Kidney capillary endothelial cell (primary cell): ENCODE results near the gene REXO5.
"Not testable (repeated sequence)": the region's sequence is repeated elsewhere in the genome, so short reads cannot be mapped to it uniquely, and the experiment has no call there.

Experiments
- DNase-seq: peaks from one replicate; pipeline ENCODE4 v3.0.0-alpha.2; 2018; ENCODE audit warnings: low spot score

The REXO5 gene

DNA sequence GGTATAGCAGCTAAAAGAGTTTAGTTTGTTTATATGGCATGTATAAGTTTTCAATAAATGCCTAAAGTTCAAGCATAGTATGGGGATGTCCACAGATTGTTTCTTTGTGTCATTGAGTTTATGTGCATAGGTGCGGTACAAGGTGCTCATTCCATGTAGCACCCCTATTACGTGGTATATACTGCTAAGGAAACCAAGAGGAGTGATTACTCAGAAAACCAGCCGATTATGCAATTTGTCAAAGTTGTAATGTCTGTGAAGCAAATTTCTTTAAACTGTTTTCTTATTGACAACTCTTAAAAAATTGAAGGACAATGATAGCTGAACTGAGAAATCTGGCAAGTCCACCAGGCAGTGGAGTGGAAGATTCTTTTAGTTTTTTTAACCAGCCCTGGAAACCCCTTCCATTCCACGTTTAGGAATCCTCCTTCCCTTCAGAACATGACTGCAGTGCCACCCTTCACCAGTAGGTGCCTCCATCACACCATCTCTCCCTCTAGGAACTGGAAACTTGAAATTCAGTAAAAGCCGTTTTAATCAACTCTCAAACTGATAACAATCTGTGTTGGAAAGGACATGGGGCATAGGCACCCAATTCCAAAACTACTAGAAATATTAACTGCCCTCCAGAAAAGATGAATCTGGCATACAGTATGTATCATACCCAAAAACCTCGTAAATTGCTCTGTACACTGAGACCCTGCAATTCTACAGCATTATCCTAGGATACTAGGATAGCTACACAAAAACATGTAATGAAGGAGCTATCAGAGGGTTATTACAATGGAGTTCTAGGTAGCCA is 43.5 kb downstream of the REXO5 start:
- DNase-seq: peak; percentile 70

DNA sequence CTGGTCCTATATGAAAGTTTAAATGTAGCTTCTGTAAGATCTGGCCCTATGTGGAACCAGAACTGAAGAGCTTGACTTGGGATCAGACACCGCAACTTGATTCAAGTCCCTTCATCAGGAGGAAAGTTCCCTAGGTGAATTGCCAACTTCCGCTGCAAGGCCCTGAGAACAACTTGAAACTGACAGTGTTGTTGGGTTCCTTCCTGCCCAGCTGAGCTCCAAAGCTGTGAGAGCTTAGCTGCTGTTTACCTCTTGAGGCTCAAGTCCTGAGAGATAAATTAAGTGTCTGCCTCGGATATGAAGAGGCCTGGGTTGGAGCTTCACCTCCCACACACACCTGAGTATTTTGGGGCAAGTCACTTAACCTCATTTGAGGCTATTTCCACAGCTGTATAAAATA is 44.7 kb downstream of the REXO5 start:
- no peak for DNase-seq

DNA sequence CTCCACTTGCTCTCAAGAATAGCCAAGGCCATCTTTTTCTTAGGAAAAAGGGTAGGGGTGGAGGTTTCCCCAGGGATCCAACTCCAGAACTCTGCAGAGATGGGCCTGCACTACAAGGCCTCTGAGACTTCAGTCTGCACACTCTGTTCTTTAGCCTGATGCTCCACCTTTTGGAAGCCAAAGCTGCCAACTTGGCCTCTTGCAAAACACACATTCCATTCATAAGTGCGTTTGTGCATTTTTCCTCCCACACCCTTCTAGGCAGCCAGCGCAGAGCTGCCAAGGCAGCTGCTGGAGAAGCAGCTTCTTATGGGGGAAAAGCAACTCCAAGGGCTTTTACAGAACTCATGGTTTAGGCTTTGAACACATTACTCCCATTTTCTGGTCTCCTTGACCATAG is 45.3 kb downstream of the REXO5 start:
- no peak for DNase-seq

DNA sequence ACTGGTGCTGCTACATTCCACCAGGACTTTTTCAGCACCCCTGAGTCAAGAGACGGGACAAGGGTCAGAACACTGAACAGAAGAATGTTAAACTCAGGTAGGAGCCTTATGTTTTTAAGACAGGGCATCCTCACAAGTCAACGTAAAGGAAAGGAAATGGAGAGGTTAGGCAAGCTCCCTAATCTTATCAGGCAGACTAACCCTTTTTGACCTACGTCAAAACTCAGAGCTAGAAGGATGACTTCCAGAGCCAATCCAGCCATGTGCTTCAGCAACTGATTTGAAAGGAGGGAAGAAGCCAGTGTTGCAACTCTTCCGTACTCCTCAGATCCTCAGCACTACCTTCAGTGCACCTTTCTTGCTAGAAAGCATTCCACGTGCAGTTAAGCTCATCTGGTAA is 46.8 kb downstream of the REXO5 start:
- no peak for DNase-seq

DNA sequence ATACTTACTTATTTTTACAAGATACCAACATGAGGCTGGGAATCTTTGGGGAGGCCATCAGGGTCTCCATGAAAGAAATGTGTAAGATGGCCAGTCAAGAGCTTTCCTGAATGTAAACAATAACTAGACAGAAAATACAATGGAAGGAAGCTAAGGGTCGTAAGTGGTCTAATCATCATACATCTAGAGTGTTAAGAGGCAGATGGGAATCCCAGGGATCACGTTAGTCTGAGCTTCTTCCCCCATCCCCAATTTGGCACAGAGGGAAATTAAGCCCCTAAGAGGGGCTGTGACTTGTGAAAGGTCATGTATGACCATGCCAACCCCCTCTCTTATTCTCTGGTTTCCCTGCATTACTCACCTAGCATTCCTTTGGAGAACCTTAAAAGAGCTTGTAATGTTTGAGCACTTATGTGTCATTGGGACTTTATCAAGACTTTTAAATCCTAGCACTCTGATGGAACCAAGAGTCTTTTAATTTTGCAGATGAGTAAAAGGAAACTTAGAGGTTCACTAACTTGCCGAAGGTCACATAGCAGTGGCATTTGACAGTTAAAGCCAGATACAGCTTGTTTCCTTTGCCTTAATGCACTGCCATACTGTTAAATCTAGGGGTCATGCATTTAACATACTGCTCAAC is 47.8 kb downstream of the REXO5 start:
- peak; percentile 30 for DNase-seq

DNA sequence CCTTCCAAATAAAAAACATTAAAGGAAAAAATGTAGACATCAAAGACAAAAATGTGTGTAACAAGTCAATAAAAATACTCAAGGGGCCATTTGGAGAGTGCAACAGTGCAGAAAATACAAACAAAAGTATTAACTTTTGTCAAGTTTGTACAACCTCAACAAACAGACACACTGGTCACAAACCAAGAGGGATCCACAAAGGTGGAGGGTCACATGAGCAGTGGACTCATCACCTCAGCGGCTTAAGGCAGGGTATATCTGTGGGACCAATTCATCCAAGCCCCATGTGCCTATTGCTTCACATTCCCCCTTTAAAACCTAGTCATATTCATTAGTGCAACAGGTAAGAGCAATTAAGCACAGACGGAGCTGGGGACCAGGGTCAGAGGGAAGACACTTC is 48.6 kb downstream of the REXO5 start:
- no peak for DNase-seq

DNA sequence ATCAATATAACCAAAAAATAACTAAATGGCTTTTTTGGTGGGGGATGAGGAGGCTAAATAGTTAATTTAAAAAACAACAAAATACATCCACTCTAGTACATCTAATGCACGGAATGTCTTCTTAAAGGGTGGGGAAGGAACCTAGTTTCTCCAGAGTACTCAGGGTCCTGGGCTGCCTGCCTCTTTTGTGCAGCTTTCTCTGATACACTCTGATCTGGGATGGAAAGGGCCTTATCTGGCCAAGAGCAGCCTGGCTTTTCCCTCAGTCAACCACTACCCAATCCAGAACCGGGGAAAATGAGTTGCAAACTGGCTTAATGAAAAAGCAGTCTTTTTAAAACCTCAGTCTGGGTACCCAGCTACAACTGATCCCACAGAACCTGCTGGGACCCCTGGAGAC is 51.0 kb downstream of the REXO5 start:
- DNase-seq: no peak

DNA sequence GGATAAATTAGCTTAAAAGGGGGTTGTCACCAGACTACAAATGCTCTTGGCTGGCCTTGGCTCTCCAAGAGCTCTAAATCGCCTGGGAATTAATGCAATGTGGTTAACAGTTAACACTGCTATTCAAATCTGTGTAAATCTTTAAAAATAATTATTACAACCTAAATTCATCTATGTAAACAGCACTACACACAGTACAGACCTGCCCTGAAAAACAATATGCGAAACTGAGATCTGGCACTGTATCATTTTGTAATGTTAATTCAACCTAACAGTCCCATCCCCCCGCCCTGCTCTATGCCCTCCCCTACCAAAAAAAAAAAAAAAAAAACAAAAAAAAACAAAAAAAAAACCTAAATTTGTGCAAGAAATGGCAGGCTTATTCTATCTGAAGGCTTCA is 52.9 kb downstream of the REXO5 start:
- no peak for DNase-seq

DNA sequence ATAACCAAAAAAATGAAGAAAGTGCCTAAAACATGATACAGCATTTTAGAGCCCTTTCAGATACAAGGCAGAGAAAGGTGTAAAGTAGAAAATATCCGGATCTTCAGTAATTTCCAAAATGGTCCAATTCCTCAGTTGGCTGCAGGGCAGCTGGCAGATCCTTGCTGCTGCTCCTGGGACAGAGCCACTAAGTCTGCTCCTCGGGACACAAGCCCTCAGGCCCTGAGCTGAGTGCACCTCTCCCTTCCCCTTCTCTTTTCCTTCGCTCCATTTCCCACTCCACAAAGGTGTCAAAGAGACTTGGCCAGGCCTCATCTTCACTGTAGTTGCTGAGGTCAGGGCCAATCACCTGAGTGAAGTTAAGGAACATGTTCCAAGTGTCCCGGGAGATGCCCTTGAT is 53.4 kb downstream of the REXO5 start:
- no peak for DNase-seq

DNA sequence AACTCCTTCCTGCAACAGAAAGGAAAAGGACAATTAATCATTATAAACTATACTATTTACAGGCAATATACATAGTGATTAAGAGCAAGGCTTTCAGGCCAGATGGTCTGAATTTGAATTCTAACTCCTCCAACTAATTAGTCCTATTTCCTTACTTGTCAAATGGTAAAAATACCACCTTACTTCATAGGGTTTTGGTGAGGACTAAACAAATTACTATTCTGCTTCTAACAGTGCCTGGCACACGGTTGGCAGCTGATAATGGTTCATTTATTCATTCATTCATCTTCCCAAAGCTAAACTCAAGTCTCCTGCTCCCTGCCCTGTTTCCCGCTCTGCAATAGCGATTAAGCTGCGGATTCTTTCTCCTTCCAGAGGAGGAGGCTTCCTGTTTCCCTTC is 54.0 kb downstream of the REXO5 start:
- DNase-seq: no peak

DNA sequence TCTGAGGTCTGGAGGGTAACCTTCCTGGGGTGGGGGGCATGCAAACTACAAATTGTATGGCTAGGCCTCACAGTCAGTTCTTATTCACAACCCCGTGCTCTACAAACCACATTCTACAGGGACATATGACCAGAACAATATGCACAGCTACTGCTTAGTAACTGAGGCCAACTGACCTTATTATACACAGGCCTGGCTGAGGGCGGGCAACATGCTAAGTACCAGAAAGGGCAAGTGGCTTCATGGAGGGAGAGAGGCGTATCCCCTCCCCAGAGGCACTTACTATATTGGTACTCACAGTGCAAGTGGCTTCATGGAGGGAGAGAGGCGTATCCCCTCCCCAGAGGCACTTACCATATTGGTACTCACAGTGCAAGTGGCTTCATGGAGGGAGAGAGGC is 54.7 kb downstream of the REXO5 start:
- DNase-seq: not testable (repeated sequence)

DNA sequence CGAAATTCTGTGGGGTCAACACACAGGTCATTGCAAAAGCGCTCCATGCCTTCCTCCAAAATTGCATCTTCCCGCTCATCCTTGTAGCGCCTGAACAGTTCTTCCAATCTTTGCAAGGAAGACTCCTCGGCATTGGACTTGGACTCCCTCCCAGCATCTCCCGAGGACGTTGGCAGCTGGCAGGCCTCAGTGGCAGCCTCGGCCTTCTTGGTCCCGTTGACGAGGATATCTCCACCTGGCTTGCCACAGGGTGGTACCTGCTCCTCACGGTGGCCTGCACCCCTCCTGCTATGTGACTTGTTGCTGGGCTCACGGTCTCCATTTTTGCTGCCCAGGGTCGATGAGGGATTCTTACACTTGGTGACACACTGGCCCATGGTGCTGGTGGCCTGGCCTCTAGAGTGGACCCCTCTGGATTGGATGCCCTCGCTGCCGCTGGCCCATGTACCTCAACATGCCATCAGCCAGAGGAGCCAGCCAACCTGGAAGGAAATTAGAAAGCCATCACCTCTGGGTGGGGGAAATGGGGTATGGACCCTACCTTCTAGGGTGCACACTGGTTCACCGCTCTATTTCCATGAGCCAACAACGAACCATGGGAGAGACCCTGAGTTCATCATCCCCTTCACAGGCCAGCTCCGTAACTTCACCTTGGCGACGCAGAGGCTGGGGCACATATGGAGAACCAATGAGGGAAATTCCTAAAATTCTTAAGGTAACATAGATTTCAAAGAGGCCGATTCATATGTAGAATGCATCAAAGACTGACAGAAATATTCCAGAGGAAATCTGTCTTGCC is 56.0 kb downstream of the REXO5 start:
- DNase-seq: no peak

DNA sequence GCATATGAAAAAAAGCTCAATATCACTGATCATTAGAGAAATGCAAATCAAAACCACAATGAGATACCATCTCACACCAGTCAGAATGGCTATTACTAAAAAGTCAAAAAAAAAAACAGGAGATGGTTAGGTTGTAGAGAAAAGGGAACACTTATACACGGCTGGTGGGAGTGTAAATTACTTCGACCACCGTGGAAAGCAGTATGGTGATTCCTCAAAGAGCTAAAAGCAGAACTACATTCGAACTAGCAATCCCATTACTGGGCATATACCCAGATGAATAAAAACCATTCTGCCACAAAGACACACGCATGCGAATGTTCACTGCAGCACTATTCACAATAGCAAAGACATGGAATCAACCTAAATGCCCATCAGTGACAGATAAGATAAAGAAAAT is 58.0 kb downstream of the REXO5 start:
- not testable (repeated sequence) for DNase-seq

DNA sequence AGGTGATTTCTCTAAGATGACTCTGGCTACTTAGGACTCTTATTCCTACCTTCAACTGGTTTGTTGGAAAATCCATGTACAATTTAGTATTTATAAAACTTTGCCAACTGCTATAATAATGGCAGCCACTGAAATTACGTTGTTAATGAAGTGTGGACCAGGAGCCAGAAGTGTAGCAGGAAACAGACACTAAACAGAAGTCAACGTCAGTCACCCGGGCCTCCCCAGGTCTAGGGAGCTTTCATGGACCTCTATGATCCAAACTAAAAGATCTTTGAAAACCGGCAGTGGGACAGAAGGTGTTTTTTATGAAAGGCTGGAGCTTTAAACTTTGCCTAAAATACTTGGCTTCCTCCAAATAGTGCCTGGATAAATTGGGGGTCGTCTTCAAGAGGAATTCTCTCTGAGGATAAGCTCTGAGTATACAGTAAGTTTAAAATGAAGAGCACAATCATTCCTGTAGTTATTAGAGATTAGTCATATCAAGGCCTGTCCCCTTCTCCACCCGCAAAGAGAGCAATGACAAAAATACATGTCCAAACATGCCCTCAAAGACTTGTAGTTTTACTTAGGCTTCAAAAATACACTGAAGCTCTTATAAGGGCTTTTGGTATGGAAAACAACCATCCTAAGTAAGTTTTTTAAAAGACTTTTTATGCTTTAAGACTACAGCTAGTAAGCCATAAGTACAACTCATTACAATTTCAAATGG is 59.2 kb downstream of the REXO5 start:
- peak; percentile 53 for DNase-seq

DNA sequence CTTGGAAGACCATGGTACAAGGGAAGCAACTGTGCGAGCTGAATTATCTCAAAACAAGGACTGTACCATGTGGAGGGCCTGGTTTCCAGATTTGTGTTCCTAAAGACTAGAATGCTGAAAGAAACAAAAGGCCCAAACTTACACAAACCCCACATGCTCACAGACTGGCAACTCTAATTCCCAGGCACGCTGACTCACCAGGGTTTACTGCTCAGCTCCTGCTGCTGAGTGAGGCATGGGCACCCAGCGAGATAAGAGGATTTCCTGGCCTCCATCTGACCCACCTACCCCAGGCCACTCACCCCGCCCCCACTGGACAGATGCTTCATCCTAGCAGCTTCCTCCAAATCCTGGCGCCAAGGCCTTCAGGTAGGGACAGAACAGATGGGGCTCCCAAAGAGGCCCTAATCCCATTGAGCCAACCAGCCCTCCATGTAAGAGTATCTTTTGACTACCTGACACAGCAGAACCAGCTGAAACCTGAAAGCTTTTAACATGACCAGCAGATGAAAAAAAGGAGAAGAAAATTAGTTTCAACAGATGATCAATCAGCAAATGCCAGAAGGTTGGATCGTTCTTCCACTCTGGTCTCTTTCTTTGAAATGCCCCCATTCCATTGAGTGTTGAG is 59.9 kb downstream of the REXO5 start:
- DNase-seq: peak; percentile 86

DNA sequence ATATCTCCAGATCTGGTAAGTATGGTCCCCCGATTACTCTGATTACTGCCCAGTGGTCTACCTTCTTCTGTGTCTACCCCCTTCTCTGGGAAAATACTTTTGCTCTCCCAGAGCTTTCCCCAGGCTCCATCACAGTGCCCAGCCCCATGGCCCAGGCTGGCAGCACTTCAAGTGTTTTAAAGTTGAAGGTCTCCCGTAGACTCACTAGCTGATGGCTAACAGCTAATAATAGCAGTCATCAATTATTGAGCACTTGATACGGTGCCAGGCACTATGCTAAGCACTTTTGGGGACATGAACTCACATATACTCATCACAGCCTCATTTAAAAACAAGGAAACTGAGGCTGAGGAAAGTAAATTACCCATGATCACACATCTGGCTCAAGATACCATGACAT is 60.5 kb downstream of the REXO5 start:
- DNase-seq: no peak

DNA sequence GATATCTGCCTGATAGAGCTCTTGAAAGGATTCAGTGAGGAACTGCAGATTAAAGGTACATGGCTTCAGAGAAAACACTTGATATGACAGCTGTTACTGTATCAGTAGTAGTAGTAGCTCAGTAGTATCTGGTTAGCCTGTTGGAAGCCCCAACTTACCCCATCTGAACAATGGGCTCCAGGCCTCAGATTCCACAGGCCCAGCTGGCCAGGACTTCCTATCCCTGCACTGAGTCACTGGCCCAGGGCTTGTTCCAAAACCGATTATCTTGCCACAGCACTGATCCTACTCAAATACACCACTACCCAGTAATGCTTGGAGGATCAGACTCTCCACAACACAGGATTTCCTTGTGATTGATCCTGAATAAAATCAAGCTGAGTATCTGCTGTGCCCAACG is 61.3 kb downstream of the REXO5 start:
- DNase-seq: no peak

DNA sequence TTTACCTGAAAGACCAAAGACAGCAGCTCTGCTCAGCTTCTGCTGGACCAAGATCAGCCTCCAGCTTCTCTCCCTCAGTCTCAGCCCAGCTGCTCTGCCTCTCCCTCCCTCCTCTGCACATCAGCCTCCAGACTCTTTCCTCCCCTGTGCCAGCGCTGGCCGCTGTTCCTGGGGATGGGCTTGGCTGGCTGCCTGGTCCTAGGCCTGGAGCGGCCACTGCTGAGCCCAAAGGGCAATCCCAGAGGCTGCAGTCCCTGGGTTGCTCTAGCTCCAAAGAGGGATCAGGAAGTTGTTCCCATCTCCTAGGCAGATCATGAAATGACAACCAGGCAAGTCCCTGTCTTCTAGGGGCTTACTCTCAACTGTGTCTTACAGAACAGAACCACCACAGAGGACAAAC is 62.6 kb downstream of the REXO5 start:
- DNase-seq: no peak

DNA sequence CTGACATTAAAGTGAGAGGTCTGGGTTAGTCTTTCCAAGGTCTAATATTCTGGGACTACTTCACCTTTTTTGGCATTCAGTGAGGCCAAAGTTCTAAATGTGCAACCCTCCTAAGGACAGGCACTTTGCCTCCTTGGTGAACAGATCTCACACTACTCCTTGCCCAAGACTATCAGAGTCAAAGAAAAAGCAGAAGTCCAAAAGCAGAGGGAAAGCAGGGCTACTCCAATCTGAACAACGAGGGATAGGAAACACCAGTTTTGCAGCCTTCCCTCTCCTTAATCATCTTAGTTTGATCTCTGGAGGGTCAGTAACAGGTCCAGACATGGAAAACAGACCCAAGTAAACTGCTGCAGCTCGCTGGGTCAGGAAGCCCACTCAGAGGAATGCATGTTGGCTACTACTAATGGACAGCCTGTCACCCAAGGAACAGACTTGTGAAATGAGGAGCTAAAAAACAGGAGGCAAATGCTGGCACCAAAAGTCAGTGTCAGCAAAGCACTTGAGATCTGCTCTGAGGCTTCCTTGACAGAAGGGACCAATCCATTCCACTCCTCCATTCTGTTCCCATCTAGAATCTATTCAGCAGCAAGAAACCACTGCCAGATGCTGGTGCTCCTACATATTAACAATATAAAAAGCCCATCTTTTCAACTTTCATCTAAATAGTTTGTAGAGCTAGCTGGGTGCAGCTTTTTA is 63.9 kb downstream of the REXO5 start:
- DNase-seq: no peak

DNA sequence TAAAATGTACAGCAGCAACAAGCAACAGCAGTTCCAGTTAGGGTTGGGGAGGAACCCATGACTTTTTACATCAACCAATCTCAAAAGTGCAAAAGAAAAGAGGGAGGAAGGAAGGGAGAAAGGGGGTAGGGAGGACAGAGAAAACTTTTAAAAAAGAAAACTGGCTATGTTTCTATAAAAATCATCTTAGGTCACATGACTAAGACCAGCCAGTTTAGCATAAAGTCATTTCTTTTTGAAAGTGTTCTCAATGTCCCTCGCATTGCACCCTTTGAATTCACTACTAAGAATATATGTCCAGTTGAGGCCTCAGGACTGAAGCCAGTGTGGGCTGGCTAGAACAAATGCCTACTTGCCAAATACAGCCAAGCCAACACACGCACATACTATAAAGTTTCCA is 64.9 kb downstream of the REXO5 start:
- no peak for DNase-seq
